HepG2 (cell line): ENCODE measurements around the gene COMT. TPM values are rescaled to one million over a fixed set of nuclear protein-coding genes. Genes with fewer than 3 reads are reported as not detected.

Experiments used
- DPF2 ChIP-seq: sonication (generic); formaldehyde crosslinking; IDR thresholded peaks from 2 replicates; pipeline ENCODE4 v1.4.0; 2020; ENCODE audit warnings: mild to moderate bottlenecking, low read depth, missing genetic modification reagents, borderline replicate concordance
- KDM4B ChIP-seq: sonication (generic); formaldehyde crosslinking; IDR thresholded peaks from 2 replicates; pipeline ENCODE4 v1.4.0; 2020; ENCODE audit warnings: missing genetic modification reagents
- KLF15 ChIP-seq: sonication (generic); formaldehyde crosslinking; IDR thresholded peaks from 2 replicates; pipeline ENCODE4 v1.8.1; 2023; ENCODE audit warnings: borderline replicate concordance, mild to moderate bottlenecking, inconsistent platforms, missing genetic modification reagents, mixed read lengths
- NBN ChIP-seq: fragments of 450-650 bp; conservative IDR thresholded peaks from 2 replicates; pipeline ENCODE4 v1.6.1; 2017
- NR2F1 ChIP-seq, 2 experiments: fragments of 450-650 bp in 1 of 2; formaldehyde crosslinking in 1 of 2; IDR thresholded peaks; 2 replicates each; pipeline versions ENCODE4 v1.5.0 to v1.6.1; 2016 to 2020; ENCODE audit warnings: mild to moderate bottlenecking in 1 of 2, missing compliant biosample characterization in 1 of 2, missing genetic modification reagents in 1 of 2, moderate library complexity in 1 of 2
- SALL1 ChIP-seq: sonication (generic); formaldehyde crosslinking; IDR thresholded peaks from 2 replicates; pipeline ENCODE4 v1.8.0; 2022; ENCODE audit warnings: mild to moderate bottlenecking, missing genetic modification reagents
- SNAPC5 ChIP-seq: sonication (generic); formaldehyde crosslinking; IDR thresholded peaks from 2 replicates; pipeline ENCODE4 v1.8.1; 2023; ENCODE audit warnings: mild to moderate bottlenecking, missing genetic modification reagents, borderline replicate concordance
- ZBTB49 ChIP-seq: sonication (generic); formaldehyde crosslinking; IDR thresholded peaks from 2 replicates; pipeline ENCODE4 v1.4.0; 2020; ENCODE audit warnings: missing genetic modification reagents, borderline replicate concordance
- ZNF256 ChIP-seq: sonication (generic); formaldehyde crosslinking; conservative IDR thresholded peaks from 2 replicates; pipeline ENCODE4 v1.4.0; 2020; ENCODE audit warnings: missing genetic modification reagents
- ZNF460 ChIP-seq: sonication (generic); formaldehyde crosslinking; IDR thresholded peaks from 2 replicates; pipeline ENCODE4 v1.5.1; 2020; ENCODE audit warnings: missing genetic modification reagents, mild to moderate bottlenecking, borderline replicate concordance
- ZNF510 ChIP-seq: sonication (generic); formaldehyde crosslinking; IDR thresholded peaks from 2 replicates; pipeline ENCODE4 v1.4.0; 2020; ENCODE audit warnings: low read depth, mild to moderate bottlenecking, missing genetic modification reagents
- ZNF556 ChIP-seq: sonication (generic); formaldehyde crosslinking; IDR thresholded peaks from 2 replicates; pipeline ENCODE4 v1.4.0; 2020; ENCODE audit warnings: mild to moderate bottlenecking, missing genetic modification reagents, borderline replicate concordance
- ZNF619 ChIP-seq: sonication (generic); formaldehyde crosslinking; IDR thresholded peaks from 2 replicates; pipeline ENCODE4 v1.4.0; 2020; ENCODE audit warnings: mild to moderate bottlenecking, missing genetic modification reagents
- ZNF777 ChIP-seq: sonication (generic); formaldehyde crosslinking; IDR thresholded peaks from 2 replicates; pipeline ENCODE4 v1.4.0; 2020; ENCODE audit warnings: missing genetic modification reagents
- ZSCAN31 ChIP-seq: sonication (generic); formaldehyde crosslinking; IDR thresholded peaks from 2 replicates; pipeline ENCODE4 v1.5.0; 2020; ENCODE audit warnings: low read depth, mild to moderate bottlenecking, missing genetic modification reagents
- polyA plus RNA-seq, 8 experiments: library from polyadenylated mRNA; depleted of rRNA in 3 of 8; stranded (reverse) in 7 of 8; unstranded in 1 of 8; fragments of >200 nt; fragmentation: Illumina TruSeq in 4 of 8; extraction: Trizol in 4 of 8; gene quantifications; 2 replicates each; pipeline versions ENCODE4 v1.2.1 to v1.2.3, GENCODE V29; 2011 to 2016; ENCODE audit warnings: low read depth in 4 of 8, missing spikeins in 1 of 8, mixed read lengths in 1 of 8; ENCODE audit not compliant: insufficient read depth in 1 of 8
- total RNA-seq, 5 experiments: library from RNA; depleted of rRNA; stranded (reverse); fragments of >200 nt; fragmentation: Illumina TruSeq; extraction: Trizol; gene quantifications; 2 replicates each; pipeline ENCODE4 v1.2.3, GENCODE V29; 2016; ENCODE audit warnings: low read depth in 1 of 5
- TF ChIP-seq, protein P1 (sequence below): sonication (generic); formaldehyde crosslinking; IDR thresholded peaks from 2 replicates; pipeline ENCODE4; 2020; ENCODE audit warnings: missing genetic modification reagents, mild to moderate bottlenecking, borderline replicate concordance
- TF ChIP-seq, protein P2 (sequence below): sonication (generic); formaldehyde crosslinking; IDR thresholded peaks from 2 replicates; pipeline ENCODE4 v1.4.0; 2020; ENCODE audit warnings: missing genetic modification reagents, mild to moderate bottlenecking, borderline replicate concordance

The COMT gene
- total and polyA plus RNA-seq, 2 of the 13 experiments (the other 11 are each of a cell fraction or from before 2014, with no cell fraction given) = 156 to 162 TPM

DNA sequence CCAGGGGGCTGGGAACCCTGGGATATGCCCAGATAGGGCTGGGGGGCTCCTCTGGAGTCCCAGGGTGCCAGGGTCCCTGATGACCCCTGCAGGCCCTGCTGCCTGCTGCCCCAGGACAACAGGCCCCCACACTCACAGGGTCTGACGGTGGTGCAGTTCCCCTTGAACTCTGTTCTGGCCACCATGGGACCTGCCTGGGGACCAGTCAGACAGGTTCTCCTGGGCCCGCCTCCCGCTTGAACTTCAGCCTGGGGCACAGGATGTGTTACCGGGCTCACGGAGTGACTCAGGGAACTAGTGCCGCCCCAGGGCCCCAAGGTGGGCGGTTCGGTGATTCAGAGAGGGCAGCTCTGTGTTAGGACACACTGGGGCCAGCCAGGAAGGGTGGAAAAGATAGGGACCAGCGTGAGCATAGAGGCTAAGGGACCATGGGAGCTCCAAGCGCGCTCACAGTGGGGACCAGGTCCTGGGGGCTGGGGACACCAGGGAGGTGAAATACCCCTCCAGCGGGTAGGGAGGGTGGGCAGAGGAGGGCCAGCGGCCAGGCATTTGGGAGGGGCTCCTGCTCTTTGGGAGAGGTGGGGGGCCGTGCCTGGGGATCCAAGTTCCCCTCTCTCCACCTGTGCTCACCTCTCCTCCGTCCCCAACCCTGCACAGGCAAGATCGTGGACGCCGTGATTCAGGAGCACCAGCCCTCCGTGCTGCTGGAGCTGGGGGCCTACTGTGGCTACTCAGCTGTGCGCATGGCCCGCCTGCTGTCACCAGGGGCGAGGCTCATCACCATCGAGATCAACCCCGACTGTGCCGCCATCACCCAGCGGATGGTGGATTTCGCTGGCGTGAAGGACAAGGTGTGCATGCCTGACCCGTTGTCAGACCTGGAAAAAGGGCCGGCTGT is 21.6 kb downstream of the COMT start (continued):
- TF ChIP-seq SALL1 (CRISPR knock-in tag) = peak; percentile 66; the same call in 1 of the 2 replicates
- TF ChIP-seq NR2F1 (CRISPR knock-in tag; IDR thresholded peaks at IDR 0.05) = no peak
- TF ChIP-seq ZNF619 = peak; percentile 48; the same call in 1 of the 2 replicates
- TF ChIP-seq, protein P1, sequence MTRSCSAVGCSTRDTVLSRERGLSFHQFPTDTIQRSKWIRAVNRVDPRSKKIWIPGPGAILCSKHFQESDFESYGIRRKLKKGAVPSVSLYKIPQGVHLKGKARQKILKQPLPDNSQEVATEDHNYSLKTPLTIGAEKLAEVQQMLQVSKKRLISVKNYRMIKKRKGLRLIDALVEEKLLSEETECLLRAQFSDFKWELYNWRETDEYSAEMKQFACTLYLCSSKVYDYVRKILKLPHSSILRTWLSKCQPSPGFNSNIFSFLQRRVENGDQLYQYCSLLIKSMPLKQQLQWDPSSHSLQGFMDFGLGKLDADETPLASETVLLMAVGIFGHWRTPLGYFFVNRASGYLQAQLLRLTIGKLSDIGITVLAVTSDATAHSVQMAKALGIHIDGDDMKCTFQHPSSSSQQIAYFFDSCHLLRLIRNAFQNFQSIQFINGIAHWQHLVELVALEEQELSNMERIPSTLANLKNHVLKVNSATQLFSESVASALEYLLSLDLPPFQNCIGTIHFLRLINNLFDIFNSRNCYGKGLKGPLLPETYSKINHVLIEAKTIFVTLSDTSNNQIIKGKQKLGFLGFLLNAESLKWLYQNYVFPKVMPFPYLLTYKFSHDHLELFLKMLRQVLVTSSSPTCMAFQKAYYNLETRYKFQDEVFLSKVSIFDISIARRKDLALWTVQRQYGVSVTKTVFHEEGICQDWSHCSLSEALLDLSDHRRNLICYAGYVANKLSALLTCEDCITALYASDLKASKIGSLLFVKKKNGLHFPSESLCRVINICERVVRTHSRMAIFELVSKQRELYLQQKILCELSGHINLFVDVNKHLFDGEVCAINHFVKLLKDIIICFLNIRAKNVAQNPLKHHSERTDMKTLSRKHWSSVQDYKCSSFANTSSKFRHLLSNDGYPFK = 0 out of 2 replicates have a peak, but pooled peaks have one; percentile 18
- no peak for TF ChIP-seq ZNF777 (CRISPR knock-in tag)
- peak; percentile 69; the same call in 1 of the 2 replicates for TF ChIP-seq ZSCAN31
- peak; percentile 21; the same call in 1 of the 2 replicates for TF ChIP-seq ZNF460 (CRISPR knock-in tag)
- TF ChIP-seq ZNF256 (CRISPR knock-in tag) = 0 out of 2 replicates have a peak, but pooled peaks have one; percentile 10
- 0 out of 2 replicates have a peak, but pooled peaks have one; percentile 21 for TF ChIP-seq KDM4B (CRISPR knock-in tag)
- TF ChIP-seq DPF2 (CRISPR knock-in tag) = peak; percentile 74; the same call in 1 of the 2 replicates
- TF ChIP-seq KLF15 (CRISPR knock-in tag) = no peak
- no peak for TF ChIP-seq NBN
- no peak; the same call in 1 of the 2 replicates for TF ChIP-seq ZNF510 (CRISPR knock-in tag)
- TF ChIP-seq SNAPC5 = no peak
- TF ChIP-seq ZBTB49 (CRISPR knock-in tag) = no peak
- TF ChIP-seq ZNF556 (CRISPR knock-in tag) = peak; percentile 55; the same call in 1 of the 2 replicates
- TF ChIP-seq, protein P2, sequence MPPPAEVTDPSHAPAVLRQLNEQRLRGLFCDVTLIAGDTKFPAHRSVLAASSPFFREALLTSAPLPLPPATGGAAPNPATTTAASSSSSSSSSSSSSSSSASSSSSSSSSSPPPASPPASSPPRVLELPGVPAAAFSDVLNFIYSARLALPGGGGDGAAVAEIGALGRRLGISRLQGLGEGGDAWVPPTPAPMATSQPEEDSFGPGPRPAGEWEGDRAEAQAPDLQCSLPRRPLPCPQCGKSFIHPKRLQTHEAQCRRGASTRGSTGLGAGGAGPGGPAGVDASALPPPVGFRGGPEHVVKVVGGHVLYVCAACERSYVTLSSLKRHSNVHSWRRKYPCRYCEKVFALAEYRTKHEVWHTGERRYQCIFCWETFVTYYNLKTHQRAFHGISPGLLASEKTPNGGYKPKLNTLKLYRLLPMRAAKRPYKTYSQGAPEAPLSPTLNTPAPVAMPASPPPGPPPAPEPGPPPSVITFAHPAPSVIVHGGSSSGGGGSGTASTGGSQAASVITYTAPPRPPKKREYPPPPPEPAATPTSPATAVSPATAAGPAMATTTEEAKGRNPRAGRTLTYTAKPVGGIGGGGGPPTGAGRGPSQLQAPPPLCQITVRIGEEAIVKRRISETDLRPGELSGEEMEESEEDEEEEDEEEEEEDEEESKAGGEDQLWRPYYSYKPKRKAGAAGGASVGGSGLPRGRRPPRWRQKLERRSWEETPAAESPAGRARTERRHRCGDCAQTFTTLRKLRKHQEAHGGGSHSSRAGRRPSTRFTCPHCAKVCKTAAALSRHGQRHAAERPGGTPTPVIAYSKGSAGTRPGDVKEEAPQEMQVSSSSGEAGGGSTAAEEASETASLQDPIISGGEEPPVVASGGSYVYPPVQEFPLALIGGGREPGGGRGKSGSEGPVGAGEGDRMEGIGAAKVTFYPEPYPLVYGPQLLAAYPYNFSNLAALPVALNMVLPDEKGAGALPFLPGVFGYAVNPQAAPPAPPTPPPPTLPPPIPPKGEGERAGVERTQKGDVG (CRISPR knock-in tag) = 0 out of 2 replicates have a peak, but pooled peaks have one; percentile 24
